Astrocyte (in vitro differentiated cells and primary cell): ENCODE results near the gene SYCP1. TPM values are rescaled to one million over a fixed set of nuclear protein-coding genes. Genes with fewer than 3 reads are reported as not detected.
A peak's percentile ranks its signal among the peaks of the same experiment; 100 is the strongest.

Source experiments
- DNase-seq: peaks from one replicate; pipeline ENCODE4 v3.0.0-alpha.2; 2010; ENCODE audit warnings: low read depth
- FAIRE-seq: peaks from 2 replicates; lab custom pipeline; 2011; peaks lifted over from hg19 to GRCh38; lab: Jason Lieb, UNC
- H2AFZ ChIP-seq: 2 replicates; pipeline ENCODE4 v1.6.0; 2012; ENCODE audit warnings: low read depth, low read length, inconsistent platforms
- H3K27ac ChIP-seq: 2 replicates; pipeline ENCODE4 v1.5.1; 2011; ENCODE audit warnings: low read depth, low read length, inconsistent platforms
- H3K27me3 ChIP-seq: 2 replicates; pipeline ENCODE4 v1.6.0; 2011; ENCODE audit warnings: low read length, inconsistent platforms; ENCODE audit not compliant: insufficient read depth
- H3K36me3 ChIP-seq: 2 replicates; pipeline ENCODE4 v1.5.1; 2011; ENCODE audit warnings: low read length, inconsistent platforms; ENCODE audit not compliant: insufficient read depth
- H3K4me1 ChIP-seq: 2 replicates; pipeline ENCODE4 v1.5.1; 2011; ENCODE audit warnings: low read length, inconsistent platforms; ENCODE audit not compliant: insufficient read depth
- H3K4me2 ChIP-seq: 2 replicates; pipeline ENCODE4 v1.6.0; 2012; ENCODE audit warnings: low read length, inconsistent platforms
- H3K4me3 ChIP-seq: 2 replicates; pipeline ENCODE4 v1.5.1; 2011; ENCODE audit warnings: low read depth, mild to moderate bottlenecking, low read length, inconsistent platforms; ENCODE audit not compliant: insufficient read depth
- H3K79me2 ChIP-seq: 2 replicates; pipeline ENCODE4 v1.6.0; 2012; ENCODE audit warnings: mild to moderate bottlenecking, low read length, inconsistent platforms; ENCODE audit not compliant: insufficient read depth
- H3K9ac ChIP-seq: 2 replicates; pipeline ENCODE4 v1.6.0; 2012; ENCODE audit warnings: mild to moderate bottlenecking, low read length, inconsistent platforms
- H3K9me3 ChIP-seq: 2 replicates; pipeline ENCODE4 v1.5.1; 2012; ENCODE audit warnings: low read depth, mild to moderate bottlenecking, low read length, inconsistent platforms; ENCODE audit not compliant: insufficient read depth
- H4K20me1 ChIP-seq: 2 replicates; pipeline ENCODE4 v1.6.0; 2012; ENCODE audit warnings: low read length, inconsistent platforms; ENCODE audit not compliant: insufficient read depth
- H3K27ac Mint-ChIP-seq: one replicate; pipeline ENCODE4 v1.8.0; 2021; ENCODE audit warnings: mild to moderate bottlenecking, mixed read lengths; ENCODE audit not compliant: unreplicated experiment
- H3K27me3 Mint-ChIP-seq: one replicate; pipeline ENCODE4 v1.8.0; 2021; ENCODE audit warnings: low read depth, mixed read lengths; ENCODE audit not compliant: unreplicated experiment
- H3K36me3 Mint-ChIP-seq: one replicate; pipeline ENCODE4 v1.8.0; 2021; ENCODE audit warnings: low read depth, mixed read lengths; ENCODE audit not compliant: unreplicated experiment
- H3K4me1 Mint-ChIP-seq: one replicate; pipeline ENCODE4 v1.8.0; 2021; ENCODE audit warnings: low read depth, mixed read lengths; ENCODE audit not compliant: unreplicated experiment
- H3K4me3 Mint-ChIP-seq: one replicate; pipeline ENCODE4 v1.8.0; 2021; ENCODE audit warnings: mild to moderate bottlenecking, moderate library complexity, mixed read lengths; ENCODE audit not compliant: unreplicated experiment
- H3K9me3 Mint-ChIP-seq: one replicate; pipeline ENCODE4 v1.8.0; 2021; ENCODE audit warnings: mild to moderate bottlenecking, mixed read lengths; ENCODE audit not compliant: unreplicated experiment
- CTCF ChIP-seq: IDR thresholded peaks from 2 replicates; pipeline ENCODE4 v1.5.1; 2011; ENCODE audit warnings: low read depth, mild to moderate bottlenecking, inconsistent platforms, low read length, moderate library complexity; ENCODE audit not compliant: insufficient read depth
- EZH2 ChIP-seq: IDR thresholded peaks from 2 replicates; pipeline ENCODE4 v1.6.1; 2012; ENCODE audit warnings: mild to moderate bottlenecking, low read length, inconsistent platforms; ENCODE audit not compliant: insufficient read depth
- total RNA-seq: library from RNA; stranded (reverse); gene quantifications from 2 replicates; pipeline ENCODE4 v1.2.1, GENCODE V29; 2021

SYCP1 gene
- total RNA-seq, 1 donor from 2014 or later = not detected

GRCh38 chr1:114956570-114956969, 101.9 kb downstream of the SYCP1 start:
- FAIRE-seq = no peak
- Mint-ChIP-seq H3K9me3 (no peaks in the 10 kb centered on the region), H3K27ac (no peak overlapping the region)

GRCh38 chr1:114959423-114959822, 104.8 kb downstream of the SYCP1 start:
- Histone ChIP-seq H3K4me2 (no peak overlapping the region), H3K4me3 (no peak overlapping the region), H3K79me2 (no peaks in the 10 kb centered on the region), H3K4me1 (no peaks in the 10 kb centered on the region), H3K27me3 (no peaks in the 10 kb centered on the region), H4K20me1 (no peaks in the 10 kb centered on the region), H3K27ac (no peak overlapping the region), H3K9ac (no peak overlapping the region), H3K9me3 (no peaks in the 10 kb centered on the region), H3K36me3 (no peaks in the 10 kb centered on the region), H2AFZ (no peak overlapping the region)
- Mint-ChIP-seq H3K9me3 (no peaks in the 10 kb centered on the region), H3K27me3 (peaks cover 10% of the 10 kb centered on the region), H3K4me1 (no peaks in the 10 kb centered on the region), H3K27ac (no peak overlapping the region), H3K4me3 (no peak overlapping the region), H3K36me3 (no peaks in the 10 kb centered on the region)
- TF ChIP-seq EZH2 (no peak), CTCF (no peak)
- DNase-seq (no peak), FAIRE-seq (no peak)

More at GRCh38 chr1:114956570-114956969, 101.9 kb downstream of the SYCP1 start:
- no peak overlapping the region for H2AFZ ChIP-seq
- no peaks in the 10 kb centered on the region for H3K36me3 Mint-ChIP-seq
- DNase-seq = no peak
- no peaks in the 10 kb centered on the region for H3K79me2 ChIP-seq
- no peaks in the 10 kb centered on the region for H3K9me3 ChIP-seq
- TF ChIP-seq CTCF (peak; percentile 27), EZH2 (no peak)
- H4K20me1 ChIP-seq = no peaks in the 10 kb centered on the region
- no peaks in the 10 kb centered on the region for H3K4me1 ChIP-seq
- H3K4me3 ChIP-seq = no peak overlapping the region
- peaks cover 3% of the 10 kb centered on the region for H3K27me3 ChIP-seq
- H3K4me2 ChIP-seq = no peak overlapping the region
- no peak overlapping the region for H3K27ac ChIP-seq
- peaks cover 10% of the 10 kb centered on the region for H3K27me3 Mint-ChIP-seq
- no peak overlapping the region for H3K4me3 Mint-ChIP-seq
- no peak overlapping the region for H3K9ac ChIP-seq
- H3K4me1 Mint-ChIP-seq = no peaks in the 10 kb centered on the region
- H3K36me3 ChIP-seq = no peaks in the 10 kb centered on the region

DNA sequence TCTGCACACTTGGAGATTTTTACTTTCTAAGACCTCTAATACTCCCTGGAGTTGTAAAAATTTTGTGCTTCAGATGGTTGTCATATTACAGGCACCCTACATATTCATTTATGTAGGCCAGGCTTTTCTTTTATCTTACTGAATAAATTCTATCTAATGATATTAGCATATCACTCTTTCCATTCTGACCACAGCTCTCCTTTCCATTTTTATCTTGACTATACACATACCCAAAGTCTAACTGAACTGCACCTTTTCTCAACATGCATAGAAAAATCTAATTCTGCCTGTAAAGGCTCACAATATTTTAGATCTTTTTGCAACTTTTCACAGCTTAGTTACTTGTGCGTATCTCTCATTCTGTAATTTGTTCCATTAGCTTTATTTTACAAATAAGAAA, 122.2 kb downstream of the SYCP1 start:
- no peaks in the 10 kb centered on the region for H3K9me3 ChIP-seq
- no peaks in the 10 kb centered on the region for H3K4me1 ChIP-seq
- FAIRE-seq (no peak), DNase-seq (no peak)
- H4K20me1 ChIP-seq = no peaks in the 10 kb centered on the region
- H3K36me3 ChIP-seq = no peaks in the 10 kb centered on the region
- no peaks in the 10 kb centered on the region for H3K27me3 ChIP-seq
- H3K27ac ChIP-seq = no peak overlapping the region
- no peak overlapping the region for H3K27ac Mint-ChIP-seq
- H3K4me3 ChIP-seq = no peak overlapping the region
- TF ChIP-seq CTCF = no peak
- TF ChIP-seq EZH2 = no peak
- H3K27me3 Mint-ChIP-seq = no peaks in the 10 kb centered on the region
- no peak overlapping the region for H3K4me2 ChIP-seq
- peaks cover 4% of the 10 kb centered on the region for H3K9me3 Mint-ChIP-seq
- no peaks in the 10 kb centered on the region for H3K4me1 Mint-ChIP-seq
- no peak overlapping the region for H2AFZ ChIP-seq
- no peak overlapping the region for H3K4me3 Mint-ChIP-seq
- H3K79me2 ChIP-seq = no peaks in the 10 kb centered on the region
- H3K36me3 Mint-ChIP-seq = no peaks in the 10 kb centered on the region
- no peak overlapping the region for H3K9ac ChIP-seq
